Stimulated activated CD4-positive, alpha-beta T cell treated with anti-CD3 and anti-CD28 coated beads, Interleukin-12 subunit alpha, Interleukin-12 subunit beta, amount 100 ng/mL, for 48 hours (primary cell): ENCODE measurements around the gene RING1.

Experiments
- DNase-seq, 3 donors: peaks; one replicate each; pipeline ENCODE4 v3.0.0-alpha.2; 2020; ENCODE audit warnings: low read depth in 2 of 3, low spot score in 1 of 3

RING1 gene

DNA sequence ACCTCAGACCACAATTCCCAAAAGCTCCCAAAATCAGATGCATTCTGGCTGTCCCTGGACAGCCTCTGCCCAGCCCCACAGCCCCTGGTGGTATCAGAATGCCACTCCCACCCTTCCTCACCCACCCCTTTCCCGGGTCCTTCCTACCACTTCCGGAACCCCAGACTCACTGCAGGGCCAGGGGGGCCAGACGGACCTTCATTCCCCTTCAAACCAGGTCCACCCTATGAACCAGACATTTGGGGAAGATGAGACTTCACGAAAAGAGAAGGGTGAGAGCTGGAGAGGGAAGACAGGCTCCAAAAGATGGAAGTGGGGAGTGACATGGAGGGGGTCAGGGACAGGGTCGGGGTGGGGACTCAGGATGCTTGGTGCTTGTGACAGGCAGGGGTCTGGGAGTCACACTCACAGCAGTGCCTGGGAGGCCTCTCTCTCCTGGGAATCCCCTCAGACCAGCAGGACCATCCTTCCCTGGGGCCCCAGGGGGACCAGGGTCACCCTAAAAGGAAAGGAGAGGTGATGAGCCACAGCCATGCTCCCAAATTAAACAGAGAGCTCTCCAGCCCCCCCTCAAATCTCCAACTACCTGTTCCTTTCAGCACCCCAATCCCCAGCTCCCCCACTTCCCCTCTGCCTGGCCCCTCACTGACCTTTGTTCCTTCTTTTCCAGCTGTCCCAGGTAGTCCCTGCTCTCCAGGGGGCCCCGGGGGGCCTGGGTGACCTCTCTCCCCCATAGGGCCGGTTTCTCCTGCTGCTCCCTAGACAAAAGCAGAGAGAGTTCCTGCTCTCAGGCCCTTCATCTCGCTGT lies 36.2 kb upstream of the RING1 start:
- DNase-seq: no peak

DNA sequence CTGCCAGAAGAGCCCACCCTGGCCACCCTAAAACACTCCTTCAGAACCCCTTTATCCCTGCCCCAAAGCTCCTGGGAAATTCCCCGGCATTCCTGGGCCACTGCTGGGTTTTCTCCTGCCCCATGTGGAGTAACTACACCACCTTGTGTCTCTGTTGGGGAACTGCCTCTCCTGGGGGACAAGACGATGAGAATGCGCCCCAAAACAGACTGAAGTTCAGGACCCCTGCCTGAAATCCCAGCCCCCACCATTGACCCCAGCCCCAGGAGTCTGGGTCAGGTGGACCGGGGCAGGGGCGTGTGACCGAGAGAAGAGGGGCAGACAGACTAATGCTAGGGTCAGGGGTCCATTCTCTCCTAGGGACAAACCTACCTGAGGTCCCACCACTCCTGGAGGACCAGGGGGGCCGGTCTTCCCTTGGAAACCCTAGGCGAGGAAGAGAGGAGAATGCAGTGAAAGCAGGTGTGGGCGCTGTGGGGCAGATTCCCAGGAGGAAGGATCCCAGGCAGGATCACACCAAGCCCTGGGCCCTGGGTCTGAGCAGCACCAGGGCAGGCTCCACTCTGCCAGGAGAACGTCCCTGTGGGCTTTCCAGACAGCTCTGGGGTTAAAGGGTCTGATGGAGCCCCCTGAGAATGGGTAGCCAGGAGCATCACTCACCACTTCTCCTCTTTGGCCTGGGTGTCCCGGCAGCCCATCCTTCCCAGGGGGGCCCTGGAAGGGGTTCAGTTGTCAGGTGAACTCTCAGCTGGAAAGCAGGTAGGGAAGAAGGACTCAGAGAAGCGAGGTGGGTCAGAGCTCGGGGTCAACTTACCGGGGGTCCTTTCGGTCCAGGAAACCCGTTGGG lies 35.4 kb upstream of the RING1 start:
- no peak for DNase-seq

DNA sequence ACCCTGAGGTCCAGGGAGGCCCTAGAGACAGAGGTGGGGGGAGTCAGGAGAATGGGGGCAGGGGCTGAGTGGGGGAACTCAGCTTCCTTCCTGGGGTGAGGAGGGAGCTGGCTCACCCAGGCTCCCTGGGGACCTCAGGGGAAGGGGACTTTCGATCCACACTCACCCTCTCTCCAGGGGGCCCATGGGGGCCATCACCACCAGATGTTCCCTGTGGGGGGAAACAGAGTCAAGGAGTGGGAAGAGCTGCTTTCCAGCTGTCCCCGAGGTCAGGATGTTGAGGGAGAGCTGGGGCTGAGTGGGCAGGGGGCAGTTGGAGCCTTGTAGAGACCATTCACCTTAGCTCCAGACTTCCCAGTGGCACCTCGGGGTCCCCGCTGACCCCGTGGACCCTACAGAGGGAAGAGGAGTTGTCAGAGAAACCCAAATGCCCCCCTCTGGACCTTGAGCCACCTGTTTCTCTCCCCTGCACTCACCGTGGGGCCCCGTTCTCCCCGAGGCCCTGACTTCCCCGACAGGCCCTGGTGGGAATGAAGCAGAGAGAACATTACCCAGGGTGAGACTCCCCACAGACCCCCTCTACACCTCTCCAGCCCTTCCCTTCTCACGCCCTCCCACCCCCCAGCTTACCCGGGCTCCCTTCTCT lies 34.6 kb upstream of the RING1 start:
- no peak for DNase-seq

DNA sequence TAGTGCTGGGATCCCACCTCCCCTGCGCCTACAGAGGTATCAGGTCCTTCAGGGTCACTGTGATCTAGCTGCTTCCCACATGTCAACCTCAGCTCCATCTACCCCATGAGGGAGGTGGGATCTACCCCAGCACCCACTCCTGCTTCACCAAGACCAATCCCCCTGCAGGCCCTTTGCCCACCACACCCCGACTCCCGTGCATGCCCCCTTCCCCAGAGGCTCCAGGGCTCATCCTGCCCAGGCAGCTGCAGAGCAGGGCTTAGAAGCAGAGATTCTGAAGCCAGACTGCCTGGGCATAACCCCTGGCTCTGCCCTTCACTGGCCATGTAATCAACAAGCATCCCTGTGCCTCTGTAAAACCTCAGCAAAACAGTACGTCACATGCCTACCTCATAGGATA lies 33.5 kb upstream of the RING1 start:
- no peak for DNase-seq

DNA sequence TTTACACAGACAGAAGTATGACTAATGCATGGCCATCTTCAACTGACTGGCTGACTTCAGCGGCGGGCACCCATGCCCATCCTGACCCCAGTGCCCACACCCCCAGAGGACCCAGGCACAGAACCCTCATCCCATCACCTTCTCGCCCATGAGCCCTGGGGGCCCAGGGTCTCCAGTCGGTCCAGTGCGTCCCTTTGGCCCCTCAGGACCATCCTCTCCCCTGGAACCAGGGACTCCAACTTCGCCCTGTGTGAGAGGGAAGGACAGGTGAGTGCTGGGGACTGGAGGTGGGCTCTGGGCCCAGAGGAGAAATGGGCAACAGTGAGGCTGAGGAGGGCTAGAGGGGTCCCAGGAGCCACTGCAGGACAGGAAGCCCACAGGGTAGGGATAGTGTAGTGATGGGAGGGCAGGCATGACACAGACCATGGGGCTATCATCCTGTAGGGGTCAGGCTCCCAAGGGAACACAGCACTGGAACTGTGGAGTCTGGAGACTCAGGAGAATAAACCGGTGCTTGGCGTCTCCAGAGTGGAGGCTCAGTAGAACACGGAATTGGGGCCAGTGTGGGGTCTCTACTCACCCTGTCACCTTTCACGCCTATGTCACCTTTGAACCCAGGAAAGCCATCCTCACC lies 32.7 kb upstream of the RING1 start:
- DNase-seq: no peak

DNA sequence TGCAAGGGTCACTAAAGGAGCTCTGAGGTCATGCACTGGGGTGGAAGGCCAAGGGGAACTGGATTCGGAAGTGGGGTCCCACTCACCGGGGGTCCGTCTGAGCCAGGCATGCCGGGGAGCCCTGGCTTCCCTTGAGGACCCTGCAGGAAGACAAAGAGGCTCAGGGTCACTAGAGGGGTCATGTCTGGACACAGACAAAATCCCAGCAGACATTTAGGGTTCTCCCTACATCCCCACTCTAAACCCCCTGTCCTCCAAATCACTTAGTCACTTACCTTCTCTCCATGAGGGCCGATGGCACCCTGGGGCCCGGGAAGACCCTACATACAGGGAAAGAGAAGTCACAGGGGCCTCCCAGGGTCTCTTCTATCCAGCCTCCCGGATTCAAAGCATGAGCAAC lies 31.4 kb upstream of the RING1 start:
- DNase-seq: no peak

DNA sequence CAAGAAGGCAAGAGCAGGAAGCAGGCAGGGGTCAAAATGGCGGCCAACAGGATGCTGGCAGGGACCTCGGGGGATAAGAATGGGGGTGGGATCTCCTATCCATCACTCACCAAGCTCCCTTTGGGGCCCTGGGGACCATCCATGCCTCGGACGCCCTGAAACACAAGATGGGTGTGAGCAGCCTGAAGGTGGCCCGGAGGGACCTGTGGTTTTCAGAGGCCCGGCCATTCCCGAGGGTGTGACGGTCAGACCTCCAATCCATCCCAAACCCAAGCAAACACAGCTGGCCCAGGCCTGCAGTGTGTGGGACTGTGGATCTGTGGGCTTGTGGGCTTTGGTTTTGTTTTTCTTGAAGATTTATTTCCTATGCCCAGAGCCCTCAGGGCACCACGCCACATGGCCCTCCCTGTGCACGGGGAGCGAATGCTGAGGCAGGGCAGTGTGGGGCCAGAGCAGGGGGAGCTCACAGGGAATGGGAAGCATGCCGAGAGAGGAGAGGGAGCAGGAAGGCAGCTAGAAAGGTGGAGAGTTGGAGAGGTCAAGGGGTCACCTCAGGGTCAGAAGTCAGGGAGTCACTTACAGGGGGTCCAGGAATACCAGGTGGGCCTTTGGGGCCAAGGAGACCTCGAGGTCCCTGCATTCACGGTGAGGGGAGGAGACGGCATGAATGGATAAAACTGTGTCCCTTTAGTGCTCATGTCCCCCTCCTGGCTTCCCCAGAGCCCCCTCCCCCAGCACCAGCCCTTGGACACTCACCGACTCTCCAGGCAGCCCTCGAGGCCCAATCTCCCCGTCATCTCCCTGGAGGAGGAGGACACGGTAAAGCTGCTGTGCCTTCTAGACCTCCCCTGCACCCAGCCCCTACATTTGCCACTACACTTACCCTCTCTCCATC lies 30.5 kb upstream of the RING1 start:
- DNase-seq: no peak

DNA sequence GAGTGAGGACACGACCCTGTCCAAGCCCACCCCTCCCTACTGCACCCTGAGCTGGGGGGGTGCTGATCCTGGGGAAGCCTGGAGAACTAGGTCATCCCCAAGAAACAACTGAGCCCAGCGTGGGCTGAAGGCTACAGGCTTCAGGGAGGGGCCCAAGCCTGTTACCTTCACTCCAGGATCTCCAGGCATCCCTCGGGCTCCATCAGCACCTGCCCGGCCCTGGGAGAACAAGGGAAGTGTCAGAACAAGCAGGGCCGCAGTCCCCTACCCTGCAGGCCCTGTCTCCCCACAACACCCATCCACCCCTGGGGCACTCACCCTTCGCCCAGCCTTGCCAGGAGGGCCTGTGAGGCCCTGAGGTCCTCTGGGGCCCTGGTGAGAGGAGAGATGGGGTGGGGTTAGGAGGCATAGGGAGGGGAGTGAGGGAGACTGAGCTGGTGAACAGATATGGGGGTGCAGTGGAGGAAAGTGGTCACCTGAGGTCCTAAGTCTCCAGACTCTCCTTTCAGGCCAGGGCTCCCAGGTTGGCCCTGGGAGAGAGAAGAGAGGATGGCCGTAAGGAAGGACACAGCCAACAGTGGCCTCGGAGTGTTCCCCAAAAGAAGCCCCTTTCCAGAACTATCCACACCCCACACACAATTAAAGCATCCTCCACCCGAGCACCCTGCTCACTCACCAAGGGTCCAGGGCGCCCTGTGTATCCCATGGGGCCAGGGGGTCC lies 29.4 kb upstream of the RING1 start:
- no peak for DNase-seq

DNA sequence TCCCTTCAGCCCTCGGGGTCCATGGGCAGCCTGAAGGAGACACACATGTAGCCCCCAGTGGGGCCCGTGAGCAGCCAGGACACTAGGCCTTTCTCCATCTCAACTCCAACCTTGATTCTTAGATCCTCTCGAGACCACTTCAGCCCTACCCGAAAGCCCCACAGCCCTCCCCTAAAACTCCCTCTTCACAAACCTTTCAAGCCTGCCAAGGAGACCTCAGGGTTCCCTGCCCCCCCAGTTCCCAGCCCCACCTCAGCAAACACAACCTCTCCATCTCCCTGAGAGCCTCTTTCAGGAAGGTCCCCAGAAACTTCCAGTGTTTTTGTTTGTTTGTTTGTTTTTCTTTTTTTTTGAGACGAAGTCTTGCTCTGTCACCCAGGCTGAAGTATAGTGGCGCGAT lies 27.2 kb upstream of the RING1 start:
- DNase-seq: no peak

DNA sequence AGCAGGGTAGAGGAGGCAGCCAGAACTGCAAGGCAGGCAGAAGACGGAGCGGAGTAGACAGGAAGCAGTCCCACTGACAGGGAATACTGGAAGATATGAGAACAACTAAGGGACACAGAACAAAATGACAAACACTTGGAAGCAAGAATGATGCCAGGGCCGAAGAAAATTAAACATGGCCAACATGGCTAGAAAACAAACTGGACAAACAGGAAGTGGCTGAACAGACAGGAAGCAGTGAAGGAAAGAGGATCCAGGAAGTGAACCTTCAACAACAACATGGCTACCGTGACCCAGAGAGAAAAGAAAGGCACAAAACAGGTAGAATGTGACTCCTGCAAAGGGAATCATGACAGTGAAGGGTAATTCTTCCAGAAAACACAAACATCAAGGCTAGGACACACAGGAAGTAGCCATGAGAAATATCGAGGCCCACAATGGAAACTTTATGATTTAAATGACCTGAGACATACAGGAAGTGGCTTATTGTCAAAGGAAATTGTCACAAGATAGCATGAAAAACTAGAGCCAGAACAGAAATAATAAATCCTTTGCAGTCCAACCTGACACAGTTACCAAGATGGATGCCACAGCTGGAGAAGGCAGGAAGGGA lies 25.1 kb upstream of the RING1 start:
- no peak for DNase-seq

DNA sequence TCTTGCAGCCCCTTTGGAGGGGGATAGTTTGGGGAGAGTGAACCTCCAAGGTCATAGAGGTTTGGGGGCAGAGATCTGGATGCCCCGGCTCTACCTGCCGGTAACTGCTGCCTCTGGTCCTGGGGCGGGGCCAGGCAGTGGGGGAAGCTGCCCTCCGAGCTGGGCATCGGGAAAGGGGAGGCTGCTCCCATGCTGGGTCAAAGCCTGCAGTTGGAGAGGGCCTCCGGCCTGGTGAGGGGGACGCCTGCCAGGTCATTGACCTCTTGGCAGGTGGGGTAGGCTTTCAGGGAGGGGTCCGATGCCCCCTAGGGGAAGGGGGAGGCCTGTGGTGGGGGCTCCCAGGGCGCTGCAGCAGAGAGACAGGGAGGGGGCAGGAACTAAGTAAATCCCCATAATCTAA lies 23.1 kb upstream of the RING1 start:
- DNase-seq: no peak

DNA sequence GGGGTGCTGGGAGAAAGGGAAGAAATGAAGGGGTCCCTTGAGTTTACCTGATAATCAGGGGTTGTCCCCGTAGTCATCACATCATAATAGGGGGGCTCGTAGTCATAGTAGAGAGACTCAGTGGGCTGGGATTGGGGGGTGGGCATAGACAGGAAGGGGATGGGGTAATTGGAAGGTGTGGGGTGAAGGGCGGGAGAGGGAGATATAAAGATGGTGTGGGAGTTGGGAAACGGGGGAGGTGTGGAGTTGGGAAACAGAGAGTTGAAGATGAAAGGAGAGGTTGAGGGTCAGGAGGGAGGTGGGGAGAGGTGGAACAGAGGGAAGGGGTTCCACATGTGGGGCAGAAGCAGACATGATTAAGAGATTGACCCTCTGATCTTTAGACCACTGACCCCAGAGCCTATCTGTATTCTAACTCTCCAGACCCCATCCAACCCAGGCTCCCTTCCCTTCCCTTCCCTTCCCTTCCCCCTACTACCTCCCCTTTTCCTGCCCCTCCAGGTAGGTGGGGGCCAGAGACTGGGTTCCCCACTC lies 22.6 kb upstream of the RING1 start:
- DNase-seq: no peak

DNA sequence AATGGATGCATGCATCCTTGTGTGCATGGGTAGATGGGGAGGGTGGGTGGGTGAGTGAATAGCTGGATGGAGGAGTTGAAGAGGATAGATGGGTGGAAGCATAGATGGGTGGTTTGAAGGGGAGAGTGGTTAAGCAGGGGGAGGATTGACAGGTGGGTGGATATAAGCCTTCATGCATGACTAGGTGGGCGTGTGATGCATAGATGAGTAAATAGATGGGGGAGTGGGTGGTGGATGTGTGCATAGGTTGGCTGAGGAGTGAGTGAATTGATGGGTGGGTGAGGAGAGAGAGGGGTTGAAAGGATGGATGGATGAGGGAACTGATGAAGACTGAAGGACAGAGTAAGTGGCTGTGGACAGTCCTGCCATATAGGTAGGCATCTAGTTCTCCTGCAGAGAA lies 20.5 kb upstream of the RING1 start:
- DNase-seq: no peak

DNA sequence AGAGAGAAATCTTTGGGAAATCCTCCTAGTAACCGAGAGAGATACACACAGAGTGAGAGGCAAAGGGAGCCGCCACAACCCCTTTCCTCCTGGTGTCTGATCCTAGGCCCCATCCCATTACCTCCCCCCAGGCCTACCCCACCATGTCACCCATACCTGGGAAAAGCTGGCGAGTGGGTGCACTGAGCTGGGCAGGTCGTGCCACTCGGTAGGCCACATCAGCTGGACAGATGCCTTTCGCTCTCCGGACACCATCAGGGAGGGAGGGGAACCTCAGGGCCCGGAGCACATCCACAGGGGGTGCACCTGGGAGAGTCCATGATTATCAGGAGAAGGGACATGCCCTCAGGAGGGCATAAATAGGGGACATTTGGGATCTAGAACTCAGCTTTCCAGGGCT lies 19.1 kb upstream of the RING1 start:
- no peak for DNase-seq

DNA sequence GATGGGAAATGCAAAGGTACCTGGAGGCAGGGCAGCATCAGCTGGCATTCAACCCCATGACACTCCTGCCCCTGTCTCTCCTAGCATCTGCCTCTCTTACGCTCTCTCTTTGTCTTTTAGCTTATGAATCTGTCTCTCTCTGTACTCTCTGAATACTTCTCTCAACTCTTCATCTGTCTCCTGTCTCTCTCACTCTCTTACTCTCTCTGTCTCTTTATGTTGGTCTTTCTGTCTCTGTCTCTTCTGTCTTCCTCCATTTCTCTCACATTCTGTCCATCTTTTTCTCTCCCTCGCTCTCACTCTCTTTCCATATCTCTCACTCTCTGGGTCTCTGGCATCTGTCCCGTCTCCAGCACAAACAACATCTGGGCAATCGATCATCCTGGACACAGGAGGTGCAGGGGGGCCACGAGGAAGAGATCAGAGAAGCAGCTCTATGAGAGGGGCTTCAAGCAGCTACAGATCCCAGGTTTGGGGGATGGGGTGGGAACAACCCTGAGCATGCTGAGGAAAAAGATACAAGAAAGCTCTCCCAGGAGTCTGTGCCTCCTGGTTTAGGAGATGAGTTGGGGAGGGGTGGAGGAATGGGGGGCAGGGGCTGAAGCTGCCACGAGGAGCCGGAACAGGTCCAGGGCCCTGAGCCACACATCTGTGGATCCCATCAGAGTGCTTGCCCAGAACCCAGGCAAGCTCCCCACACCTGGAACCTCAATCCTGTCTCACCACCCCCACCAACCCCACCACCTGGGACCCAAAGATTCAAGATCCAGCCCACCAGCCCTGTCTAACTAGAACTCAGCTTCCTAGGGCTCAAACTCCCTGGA lies 18.5 kb upstream of the RING1 start:
- DNase-seq: no peak

DNA sequence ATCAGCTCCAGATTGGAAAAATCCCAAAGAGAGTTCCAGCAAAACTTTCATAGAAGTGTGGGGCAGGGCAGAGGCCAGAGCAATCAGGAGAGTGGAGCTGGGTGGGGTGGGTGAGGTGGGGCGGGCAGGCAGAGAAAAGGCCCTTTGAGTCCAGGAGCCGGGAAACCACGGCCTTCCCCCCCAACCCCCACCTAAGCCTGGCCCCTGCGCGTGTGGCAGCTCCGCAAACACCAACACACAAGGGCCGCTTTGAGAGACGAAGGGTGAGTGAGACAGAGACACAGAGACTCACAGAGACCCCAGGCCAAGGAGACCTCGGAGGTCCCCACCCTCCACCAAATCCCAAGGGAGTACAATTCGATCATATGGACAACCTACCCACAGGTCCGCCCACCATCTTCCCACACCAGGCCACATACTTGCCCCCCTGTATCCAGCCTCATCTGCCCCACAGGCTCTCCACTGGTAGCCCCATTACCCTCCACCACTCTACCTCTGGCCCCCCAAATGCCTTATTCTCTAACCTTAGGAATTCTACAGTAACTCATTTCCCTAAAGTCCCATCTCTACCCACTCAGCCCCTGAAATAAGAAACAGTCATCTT lies 17.7 kb upstream of the RING1 start:
- DNase-seq: no peak

DNA sequence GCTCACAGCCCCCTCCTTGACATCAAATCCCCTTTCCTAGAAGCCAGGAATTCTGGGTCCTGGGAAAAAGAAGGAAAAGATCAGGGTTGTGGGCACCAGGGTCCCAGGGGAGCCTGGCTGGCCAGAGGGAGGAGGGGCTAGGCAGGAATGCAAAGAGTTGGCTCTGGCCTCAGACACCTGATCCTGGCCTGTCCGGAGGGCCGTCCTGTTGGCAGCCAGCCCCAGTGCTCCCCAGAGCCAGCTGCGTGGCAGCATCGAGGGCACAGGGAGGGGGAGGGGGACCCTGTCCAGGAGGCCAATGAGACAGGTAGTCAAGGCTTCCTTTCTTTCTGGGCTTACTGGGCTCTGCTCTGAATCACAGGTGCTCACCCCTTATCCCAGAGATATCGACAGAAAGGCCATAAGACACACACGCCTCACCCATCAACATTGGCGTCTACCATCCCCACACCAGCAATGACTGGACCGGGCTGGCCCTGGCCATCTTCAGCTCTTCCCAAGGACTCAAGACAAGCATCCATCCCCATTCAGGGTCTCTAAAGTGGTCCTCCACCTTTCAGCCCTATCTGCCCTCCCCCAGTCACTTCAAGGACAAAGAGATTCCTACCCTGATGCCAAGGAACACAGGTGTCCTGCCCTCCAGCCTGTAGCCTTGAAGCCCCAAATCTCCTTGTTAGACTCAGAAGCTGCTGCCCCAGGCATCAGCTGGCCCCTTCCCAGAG lies 16.8 kb upstream of the RING1 start:
- no peak for DNase-seq
